CD4-positive, alpha-beta T cell treated with Interleukin-15 for 1 hour (primary cell): ENCODE measurements around the gene DNAJC9.

Experiments
- DNase-seq: peaks from one replicate; pipeline ENCODE4 v3.0.0-alpha.2; 2020

Gene DNAJC9

GRCh38 chr10:73238990-73239566, 8.0 kb downstream of the DNAJC9 start:
- no peak for DNase-seq

- no peak for DNase-seq
Measured at GRCh38 chr10:73234695-73235094, 12.4 kb downstream of the DNAJC9 start.

- DNase-seq, result no peak
Measured at GRCh38 chr10:73233883-73234282, 13.2 kb downstream of the DNAJC9 start.

GRCh38 chr10:73232887-73233286, 14.2 kb downstream of the DNAJC9 start:
- no peak for DNase-seq

- no peak for DNase-seq
Measured at GRCh38 chr10:73229567-73229966, 17.5 kb downstream of the DNAJC9 start.

GRCh38 chr10:73228247-73228646, 18.8 kb downstream of the DNAJC9 start:
- DNase-seq, result no peak

- no peak for DNase-seq
Measured at GRCh38 chr10:73226663-73227062, 20.4 kb downstream of the DNAJC9 start.

- DNase-seq, result no peak
Measured at GRCh38 chr10:73225518-73225917, 21.5 kb downstream of the DNAJC9 start.

GRCh38 chr10:73220989-73221388, 26.1 kb downstream of the DNAJC9 start:
- DNase-seq, result no peak

- no peak for DNase-seq
Measured at GRCh38 chr10:73219384-73219783, 27.7 kb downstream of the DNAJC9 start.

- no peak for DNase-seq
Measured at GRCh38 chr10:73218431-73219191, 28.4 kb downstream of the DNAJC9 start.

GRCh38 chr10:73217628-73218027, 29.4 kb downstream of the DNAJC9 start:
- DNase-seq, result no peak

- no peak for DNase-seq
Measured at GRCh38 chr10:73215749-73216148, 31.3 kb downstream of the DNAJC9 start.

GRCh38 chr10:73211106-73211811, 35.8 kb downstream of the DNAJC9 start:
- no peak for DNase-seq

- DNase-seq, result no peak
Measured at GRCh38 chr10:73210395-73211105, 36.5 kb downstream of the DNAJC9 start.

- no peak for DNase-seq
Measured at GRCh38 chr10:73209705-73210104, 37.4 kb downstream of the DNAJC9 start.

- DNase-seq, result no peak
Measured at GRCh38 chr10:73207883-73208282, 39.2 kb downstream of the DNAJC9 start.

- DNase-seq, result no peak
Measured at GRCh38 chr10:73206385-73206784, 40.7 kb downstream of the DNAJC9 start.

GRCh38 chr10:73205890-73206289, 41.2 kb downstream of the DNAJC9 start:
- DNase-seq, result no peak

GRCh38 chr10:73205081-73205480, 42.0 kb downstream of the DNAJC9 start:
- no peak for DNase-seq
